ENCODE results near the gene GRK2. TPM values are rescaled to one million over a fixed set of nuclear protein-coding genes. Genes with fewer than 3 reads are reported as not detected.

The GRK2 gene
- total RNA-seq, 1 donor from 2014 or later: 51.3 TPM

DNA sequence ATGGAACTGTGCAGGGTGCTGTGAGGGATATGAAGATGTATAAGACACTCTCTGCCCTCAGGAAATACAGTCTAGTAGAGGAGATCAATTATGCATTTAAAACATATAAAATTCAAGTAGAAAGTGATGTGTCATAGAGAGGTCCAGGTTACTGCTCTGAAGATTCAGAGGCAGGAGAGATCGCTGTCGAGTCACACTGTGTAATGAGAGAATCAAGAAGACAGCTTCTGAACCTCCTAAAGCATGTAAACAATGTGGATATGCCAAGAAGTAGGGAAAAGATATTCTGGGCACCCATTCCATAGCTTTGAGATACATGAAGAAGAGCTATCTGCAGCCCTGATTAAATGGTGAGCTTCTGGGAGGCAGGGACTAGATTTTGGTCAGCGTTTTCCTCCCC is 53.7 kb downstream of the GRK2 start:
- TF ChIP-seq, protein P1, sequence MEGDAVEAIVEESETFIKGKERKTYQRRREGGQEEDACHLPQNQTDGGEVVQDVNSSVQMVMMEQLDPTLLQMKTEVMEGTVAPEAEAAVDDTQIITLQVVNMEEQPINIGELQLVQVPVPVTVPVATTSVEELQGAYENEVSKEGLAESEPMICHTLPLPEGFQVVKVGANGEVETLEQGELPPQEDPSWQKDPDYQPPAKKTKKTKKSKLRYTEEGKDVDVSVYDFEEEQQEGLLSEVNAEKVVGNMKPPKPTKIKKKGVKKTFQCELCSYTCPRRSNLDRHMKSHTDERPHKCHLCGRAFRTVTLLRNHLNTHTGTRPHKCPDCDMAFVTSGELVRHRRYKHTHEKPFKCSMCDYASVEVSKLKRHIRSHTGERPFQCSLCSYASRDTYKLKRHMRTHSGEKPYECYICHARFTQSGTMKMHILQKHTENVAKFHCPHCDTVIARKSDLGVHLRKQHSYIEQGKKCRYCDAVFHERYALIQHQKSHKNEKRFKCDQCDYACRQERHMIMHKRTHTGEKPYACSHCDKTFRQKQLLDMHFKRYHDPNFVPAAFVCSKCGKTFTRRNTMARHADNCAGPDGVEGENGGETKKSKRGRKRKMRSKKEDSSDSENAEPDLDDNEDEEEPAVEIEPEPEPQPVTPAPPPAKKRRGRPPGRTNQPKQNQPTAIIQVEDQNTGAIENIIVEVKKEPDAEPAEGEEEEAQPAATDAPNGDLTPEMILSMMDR (IDR thresholded peaks at IDR 0.05; ENCODE audit: insufficient read depth, low read length, poor library complexity, severe bottlenecking): no peak
- no peaks in the 10 kb centered on the region for H3K36me3 ChIP-seq (ENCODE audit: control insufficient read depth, insufficient read depth, low read length)
- DNase-seq (ENCODE audit: low read depth): no peak
- H3K27me3 ChIP-seq (ENCODE audit: control insufficient read depth, insufficient read depth, low read length): no peaks in the 10 kb centered on the region
- no peak overlapping the region for H3K4me3 ChIP-seq (ENCODE audit: low read depth, low read length)

GRCh38 chr11:67320691-67321090 is 54.4 kb downstream of the GRK2 start:
- TF ChIP-seq, protein P1 (IDR thresholded peaks at IDR 0.05; ENCODE audit: insufficient read depth, low read length, poor library complexity, severe bottlenecking): no peak
- H3K27me3 ChIP-seq (ENCODE audit: control insufficient read depth, insufficient read depth, low read length): no peaks in the 10 kb centered on the region
- DNase-seq (ENCODE audit: low read depth): no peak
- H3K4me3 ChIP-seq (ENCODE audit: low read depth, low read length): no peak overlapping the region
- H3K36me3 ChIP-seq (ENCODE audit: control insufficient read depth, insufficient read depth, low read length): no peaks in the 10 kb centered on the region

DNA sequence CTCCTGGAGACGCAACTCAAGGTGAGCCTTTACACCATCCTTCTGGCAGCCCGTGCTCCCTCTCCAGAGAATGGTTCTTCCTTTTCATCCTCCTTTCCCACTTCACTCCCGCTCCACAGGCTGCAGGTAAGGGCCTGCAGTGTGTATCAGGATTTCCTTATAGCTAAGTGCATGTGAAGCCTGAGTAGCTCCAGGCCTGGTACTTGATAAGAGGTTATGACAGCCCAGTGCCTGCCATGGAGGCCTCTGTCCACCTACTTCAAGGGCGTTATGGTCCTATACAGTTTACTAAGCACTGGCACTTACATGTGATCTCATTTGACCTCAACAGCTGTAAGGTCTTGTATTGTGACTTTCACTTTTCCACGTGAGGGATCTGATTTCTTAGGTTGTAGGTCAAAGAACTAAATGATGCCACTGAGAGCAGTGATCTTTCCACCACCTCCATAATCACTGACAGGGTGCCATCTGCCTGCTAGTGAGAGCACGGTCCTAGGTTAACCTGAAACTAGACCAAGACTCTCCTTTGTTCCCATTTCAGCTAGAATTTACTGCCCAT is 55.1 kb downstream of the GRK2 start:
- DNase-seq (ENCODE audit: low read depth): no peak

DNA sequence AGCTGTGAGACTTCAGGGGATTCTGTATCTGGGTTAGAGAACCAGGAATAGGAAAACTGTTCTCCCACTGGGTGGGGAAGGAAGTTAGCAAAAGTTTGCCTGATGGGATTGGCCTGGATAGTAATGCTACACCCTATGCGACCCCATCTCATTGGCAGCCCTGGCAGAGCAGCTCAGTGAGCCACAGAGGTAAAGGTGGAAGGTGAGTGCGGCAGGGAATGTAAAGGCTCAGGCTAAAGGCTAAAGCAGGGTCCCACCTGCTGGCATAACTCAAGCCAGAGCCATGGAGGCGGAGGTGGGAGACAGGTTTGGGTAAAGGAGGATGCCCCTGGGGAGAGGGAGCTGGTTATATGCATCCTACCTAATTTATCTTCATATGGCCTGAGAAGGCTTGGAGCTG is 55.8 kb downstream of the GRK2 start:
- Histone ChIP-seq H3K4me3 (ENCODE audit: low read depth, low read length) (no peak overlapping the region), H3K36me3 (ENCODE audit: control insufficient read depth, insufficient read depth, low read length) (no peaks in the 10 kb centered on the region), H3K27me3 (ENCODE audit: control insufficient read depth, insufficient read depth, low read length) (no peaks in the 10 kb centered on the region)
- TF ChIP-seq, protein P1 (IDR thresholded peaks at IDR 0.05; ENCODE audit: insufficient read depth, low read length, poor library complexity, severe bottlenecking): no peak
- DNase-seq (ENCODE audit: low read depth): no peak

More for the DNA sequence above, 55.1 kb downstream of the GRK2 start:
- TF ChIP-seq, protein P1 (IDR thresholded peaks at IDR 0.05; ENCODE audit: insufficient read depth, low read length, poor library complexity, severe bottlenecking): no peak
- H3K4me3 ChIP-seq (ENCODE audit: low read depth, low read length): no peak overlapping the region
- H3K27me3 ChIP-seq (ENCODE audit: control insufficient read depth, insufficient read depth, low read length): no peaks in the 10 kb centered on the region
- H3K36me3 ChIP-seq (ENCODE audit: control insufficient read depth, insufficient read depth, low read length): no peaks in the 10 kb centered on the region

DNA sequence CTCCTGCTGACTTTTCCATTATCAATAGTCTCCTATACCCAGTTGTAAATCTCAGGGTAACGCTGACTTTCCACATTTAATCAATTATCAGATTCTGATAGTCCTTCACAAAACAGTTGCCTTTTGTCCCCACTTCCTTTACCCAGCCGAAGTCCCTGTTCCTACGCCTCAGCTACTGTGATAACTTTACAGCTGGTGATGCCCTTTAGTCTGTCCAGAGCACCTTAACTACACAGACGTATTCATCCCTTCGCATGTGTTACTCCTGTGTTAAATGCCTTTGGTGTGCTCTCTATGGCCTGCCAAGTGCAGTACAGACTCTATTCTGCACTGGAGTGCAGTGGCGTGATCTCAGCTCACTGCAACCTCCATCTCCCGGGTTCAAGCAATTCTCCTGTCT is 57.3 kb downstream of the GRK2 start:
- TF ChIP-seq, protein P1 (IDR thresholded peaks at IDR 0.05; ENCODE audit: insufficient read depth, low read length, poor library complexity, severe bottlenecking): no peak
- DNase-seq (ENCODE audit: low read depth): no peak
- Histone ChIP-seq H3K36me3 (ENCODE audit: control insufficient read depth, insufficient read depth, low read length) (no peaks in the 10 kb centered on the region), H3K4me3 (ENCODE audit: low read depth, low read length) (no peak overlapping the region), H3K27me3 (ENCODE audit: control insufficient read depth, insufficient read depth, low read length) (no peaks in the 10 kb centered on the region)

- Histone ChIP-seq H3K4me3 (ENCODE audit: low read depth, low read length) (no peak overlapping the region), H3K36me3 (ENCODE audit: control insufficient read depth, insufficient read depth, low read length) (no peaks in the 10 kb centered on the region), H3K27me3 (ENCODE audit: control insufficient read depth, insufficient read depth, low read length) (no peaks in the 10 kb centered on the region)
- TF ChIP-seq, protein P1 (IDR thresholded peaks at IDR 0.05; ENCODE audit: insufficient read depth, low read length, poor library complexity, severe bottlenecking): no peak
- DNase-seq (ENCODE audit: low read depth): no peak
Observed at GRCh38 chr11:67332081-67332691, 65.9 kb downstream of the GRK2 start.
